Measurements from ENCODE around the gene NOM1.
A peak's percentile ranks its signal among the peaks of the same experiment; 100 is the strongest.
"Not testable (repeated sequence)": the region's sequence is repeated elsewhere in the genome, so short reads cannot be mapped to it uniquely, and the experiment has no call there.

The NOM1 gene, protein sequence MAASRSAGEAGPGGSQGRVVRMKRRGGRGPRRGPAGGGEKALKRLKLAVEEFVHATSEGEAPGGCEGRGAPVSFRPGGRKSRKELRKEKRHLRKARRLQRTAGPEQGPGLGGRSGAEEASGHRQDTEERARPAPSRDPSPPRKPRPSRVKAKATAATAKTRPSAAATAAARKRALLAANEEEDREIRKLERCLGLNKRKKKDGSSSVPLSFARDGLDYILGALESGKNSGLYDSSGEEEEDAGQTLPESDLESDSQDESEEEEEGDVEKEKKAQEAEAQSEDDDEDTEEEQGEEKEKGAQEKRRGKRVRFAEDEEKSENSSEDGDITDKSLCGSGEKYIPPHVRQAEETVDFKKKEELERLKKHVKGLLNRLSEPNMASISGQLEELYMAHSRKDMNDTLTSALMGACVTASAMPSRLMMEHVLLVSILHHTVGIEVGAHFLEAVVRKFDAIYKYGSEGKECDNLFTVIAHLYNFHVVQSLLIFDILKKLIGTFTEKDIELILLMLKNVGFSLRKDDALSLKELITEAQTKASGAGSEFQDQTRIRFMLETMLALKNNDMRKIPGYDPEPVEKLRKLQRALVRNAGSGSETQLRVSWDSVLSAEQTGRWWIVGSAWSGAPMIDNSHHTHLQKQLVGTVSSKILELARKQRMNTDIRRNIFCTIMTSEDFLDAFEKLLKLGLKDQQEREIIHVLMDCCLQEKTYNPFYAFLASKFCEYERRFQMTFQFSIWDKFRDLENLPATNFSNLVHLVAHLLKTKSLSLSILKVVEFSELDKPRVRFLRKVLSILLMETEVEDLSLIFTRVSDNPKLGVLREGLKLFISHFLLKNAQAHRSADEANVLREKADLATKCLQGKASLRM

DNA sequence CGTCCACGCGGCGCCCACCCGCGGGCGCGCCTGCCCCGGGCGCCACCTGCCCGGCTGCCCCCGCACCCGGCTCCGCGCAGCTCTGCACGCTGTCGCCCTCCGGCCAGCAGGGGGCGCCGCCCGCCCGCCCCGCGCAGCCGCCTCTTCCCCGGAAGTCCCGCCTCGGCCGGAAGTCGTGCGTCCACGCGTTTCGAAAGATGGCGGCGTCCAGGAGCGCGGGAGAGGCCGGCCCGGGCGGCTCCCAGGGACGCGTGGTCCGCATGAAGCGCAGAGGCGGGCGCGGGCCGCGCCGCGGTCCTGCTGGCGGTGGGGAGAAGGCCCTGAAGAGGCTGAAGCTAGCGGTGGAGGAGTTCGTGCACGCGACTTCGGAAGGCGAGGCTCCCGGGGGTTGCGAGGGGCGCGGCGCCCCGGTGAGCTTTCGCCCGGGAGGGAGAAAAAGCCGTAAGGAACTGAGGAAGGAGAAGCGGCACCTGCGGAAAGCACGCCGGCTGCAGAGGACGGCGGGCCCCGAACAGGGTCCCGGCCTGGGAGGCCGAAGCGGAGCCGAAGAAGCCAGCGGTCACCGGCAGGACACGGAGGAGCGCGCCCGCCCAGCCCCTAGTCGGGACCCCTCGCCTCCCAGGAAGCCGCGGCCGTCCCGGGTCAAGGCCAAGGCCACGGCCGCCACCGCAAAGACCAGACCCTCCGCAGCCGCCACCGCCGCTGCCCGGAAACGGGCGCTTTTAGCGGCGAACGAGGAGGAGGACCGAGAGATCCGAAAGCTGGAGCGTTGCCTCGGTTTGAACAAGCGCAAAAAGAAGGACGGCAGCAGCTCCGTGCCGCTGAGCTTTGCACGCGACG, at the start of gene NOM1:
NOM1 (plus strand) TSS at position 172 of the 840 bp plus-strand sequence; CDS start at position 198, 26 bp downstream.
- peak; percentile 64 for DNase-seq (ENCODE audit: low read depth)

DNA sequence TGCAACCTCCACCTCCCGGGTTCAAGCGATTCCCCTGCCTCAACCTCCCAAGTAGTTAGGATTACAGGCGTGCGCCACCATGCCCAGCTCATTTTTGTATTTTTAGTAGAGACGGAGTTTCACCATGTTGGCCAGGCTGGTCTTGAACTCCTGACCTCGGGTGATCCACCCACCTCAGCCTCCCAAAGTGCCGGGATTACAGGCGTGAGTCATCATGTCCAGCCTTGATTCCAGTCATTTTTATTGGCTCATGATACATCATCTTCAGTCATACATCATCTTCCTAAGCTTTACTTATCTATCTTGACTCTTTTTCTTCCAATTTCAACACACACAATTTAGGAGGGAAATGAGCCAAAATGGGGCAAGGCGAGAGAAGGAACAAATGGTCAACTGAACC, 49.4 kb upstream of the NOM1 start:
- DNase-seq (ENCODE audit: low read depth): not testable (repeated sequence)

DNA sequence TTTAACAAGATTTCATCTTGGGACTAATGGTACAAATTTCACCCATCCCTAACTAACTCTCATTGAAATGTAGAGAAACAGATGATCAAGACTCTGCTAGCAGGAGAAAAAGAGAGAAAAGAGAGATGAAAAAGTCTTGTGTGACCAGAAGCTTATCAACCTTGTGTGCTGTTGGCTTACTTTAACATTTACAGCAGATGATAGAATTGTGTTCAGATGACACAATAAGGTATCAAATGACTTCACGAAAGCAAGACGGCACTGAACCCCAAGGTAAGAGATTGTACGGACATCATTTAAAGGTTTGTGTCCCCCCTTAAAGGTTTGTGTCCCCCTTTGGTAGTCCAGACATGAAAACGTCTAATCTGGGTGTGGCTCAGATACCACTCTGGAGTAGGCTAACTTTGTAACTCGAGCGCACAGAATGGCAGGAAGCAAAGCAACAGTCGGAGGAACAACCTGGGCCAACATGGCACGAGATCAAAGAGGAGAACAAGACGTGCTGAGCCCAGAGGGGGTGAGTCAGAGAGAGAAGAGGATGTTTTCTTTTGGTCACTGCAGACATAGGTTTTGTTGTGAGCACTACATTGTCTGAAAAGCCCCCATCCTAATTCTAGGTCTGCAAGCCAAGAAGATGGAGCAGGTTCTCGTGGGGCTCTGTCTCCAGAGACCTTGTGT, 46.1 kb upstream of the NOM1 start:
- no peak for DNase-seq (ENCODE audit: low read depth)

DNA sequence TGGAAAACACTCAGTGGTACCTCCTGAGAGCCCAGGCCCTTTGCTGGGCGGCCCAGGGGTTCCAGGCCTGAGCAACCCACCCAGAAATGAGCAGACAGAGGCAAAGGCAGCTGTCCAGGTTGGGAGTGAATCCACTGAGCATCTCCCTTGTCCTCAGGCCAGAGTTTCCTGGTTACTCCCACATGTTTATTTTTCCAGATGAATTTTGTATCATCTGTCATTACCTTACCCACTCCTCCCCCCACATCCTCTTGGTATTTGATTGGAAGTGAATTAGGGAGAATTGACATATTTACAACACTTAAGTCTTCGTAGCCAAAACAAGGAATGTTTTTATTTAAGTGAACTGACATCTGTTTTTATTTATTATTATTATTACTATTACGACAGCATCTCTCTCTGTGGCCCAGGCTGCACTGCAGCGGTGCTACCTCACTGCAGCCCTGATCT, 43.3 kb upstream of the NOM1 start:
- DNase-seq (ENCODE audit: low read depth): no peak

DNA sequence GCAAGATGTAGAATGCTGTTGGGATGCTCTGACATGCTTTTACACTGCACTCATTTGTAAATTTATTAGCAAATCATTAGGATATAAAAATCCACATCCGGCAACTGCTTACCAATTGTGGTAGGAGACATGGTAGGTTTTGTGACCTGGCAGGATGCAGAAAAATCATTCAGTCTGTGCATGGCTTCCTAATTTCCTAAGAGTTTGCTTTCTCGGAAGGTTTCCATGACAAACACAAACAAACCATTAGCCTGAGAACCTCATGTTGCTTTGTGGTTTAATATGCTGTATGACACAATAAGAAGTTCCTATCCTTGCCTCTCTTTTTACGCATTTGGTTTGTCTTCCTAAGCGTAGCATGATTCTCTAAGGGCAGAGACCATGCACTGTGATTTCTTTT, 41.9 kb upstream of the NOM1 start:
- peak; percentile 77 for DNase-seq (ENCODE audit: low read depth)

DNA sequence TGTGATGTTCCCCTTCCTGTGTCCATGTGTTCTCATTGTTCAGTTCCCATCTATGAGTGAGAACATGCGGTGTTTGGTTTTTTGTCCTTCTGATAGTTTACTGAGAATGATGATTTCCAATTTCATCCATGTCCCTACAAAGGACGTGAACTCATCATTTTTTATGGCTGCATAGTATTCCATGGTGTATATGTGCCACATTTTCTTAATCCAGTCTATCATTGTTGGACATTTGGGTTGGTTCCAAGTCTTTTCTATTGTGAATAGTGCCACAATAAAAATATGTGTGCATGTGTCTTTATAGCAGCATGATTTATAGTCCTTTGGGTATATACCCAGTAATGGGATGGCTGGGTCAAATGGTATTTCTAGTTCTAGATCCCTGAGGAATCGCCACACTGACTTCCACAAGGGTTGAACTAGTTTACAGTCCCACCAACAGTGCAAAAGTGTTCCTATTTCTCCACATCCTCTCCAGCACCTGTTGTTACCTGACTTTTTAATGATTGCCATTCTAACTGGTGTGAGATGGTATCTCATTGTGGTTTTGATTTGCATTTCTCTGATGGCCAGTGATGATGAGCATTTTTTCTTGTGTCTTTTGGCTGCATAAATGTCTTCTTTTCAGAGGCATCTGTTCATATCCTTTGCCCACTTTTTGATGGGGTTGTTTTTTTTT, 39.8 kb upstream of the NOM1 start:
- DNase-seq (ENCODE audit: low read depth): not testable (repeated sequence)

DNA sequence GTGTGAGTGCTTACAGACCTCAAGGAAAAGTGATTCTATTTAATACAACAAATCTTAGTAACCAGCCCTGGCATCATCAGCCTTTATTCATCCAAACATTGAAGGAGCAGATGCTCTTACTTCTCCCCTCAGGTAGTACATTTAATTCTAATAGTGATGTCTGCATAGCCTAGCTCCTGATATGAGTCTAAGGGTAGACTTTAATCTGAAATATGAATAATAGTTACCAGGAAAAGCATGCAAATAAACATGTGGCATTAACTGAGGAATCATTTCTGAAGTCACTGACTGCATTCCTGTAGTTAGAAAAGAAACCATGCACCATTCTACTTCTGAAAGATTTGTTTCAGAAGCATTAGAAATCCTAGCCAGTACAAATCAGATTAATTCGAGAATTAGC, 30.9 kb upstream of the NOM1 start:
- DNase-seq (ENCODE audit: low read depth): no peak

DNA sequence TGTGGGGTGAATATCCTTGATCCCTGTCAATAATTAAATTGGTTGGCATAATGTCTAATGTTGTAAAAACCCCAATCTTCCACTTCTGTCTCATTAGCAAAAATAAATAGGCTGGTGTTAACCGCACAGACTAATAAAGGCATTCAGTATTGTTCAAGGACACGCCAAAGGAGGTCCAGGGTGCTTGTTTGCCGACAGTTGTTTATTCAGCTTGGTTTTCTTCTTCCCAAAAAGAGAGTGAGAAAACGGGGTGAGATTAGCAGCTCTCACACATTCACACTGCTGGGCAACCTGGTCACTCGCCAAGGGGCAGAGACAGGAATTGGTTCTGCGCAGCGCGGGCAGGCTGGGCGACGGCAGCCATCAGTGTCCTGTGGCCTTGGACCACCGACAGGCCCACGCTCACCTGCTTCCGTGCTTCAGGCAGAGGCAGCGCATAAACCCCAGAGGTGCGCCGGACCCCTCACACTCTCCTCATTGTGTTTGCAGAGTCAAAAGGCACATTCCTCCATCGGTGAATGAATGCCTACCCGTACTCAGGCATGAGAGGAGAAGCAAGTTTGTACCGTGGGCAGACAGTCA, 30.3 kb upstream of the NOM1 start:
- DNase-seq (ENCODE audit: low read depth): no peak

DNA sequence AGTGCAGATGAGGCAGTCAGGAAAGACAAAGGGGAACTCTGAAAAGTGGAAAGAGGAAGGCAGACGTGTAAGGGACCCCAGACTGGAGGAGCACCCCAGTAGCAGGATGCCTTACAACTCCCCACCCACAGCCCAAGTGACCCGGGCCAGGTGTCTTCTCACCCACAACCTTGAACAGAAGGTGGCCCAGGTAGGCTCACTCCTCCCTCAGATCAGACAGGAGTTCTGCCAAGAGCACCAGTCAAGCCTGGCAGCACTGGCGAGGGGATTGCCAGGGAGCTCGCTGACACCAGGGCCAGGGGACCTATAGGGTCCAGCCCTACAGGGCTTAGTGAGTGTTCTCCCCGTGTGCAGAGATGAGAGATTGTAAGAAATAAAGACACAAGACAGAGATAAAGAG, 29.4 kb upstream of the NOM1 start:
- no peak for DNase-seq (ENCODE audit: low read depth)

DNA sequence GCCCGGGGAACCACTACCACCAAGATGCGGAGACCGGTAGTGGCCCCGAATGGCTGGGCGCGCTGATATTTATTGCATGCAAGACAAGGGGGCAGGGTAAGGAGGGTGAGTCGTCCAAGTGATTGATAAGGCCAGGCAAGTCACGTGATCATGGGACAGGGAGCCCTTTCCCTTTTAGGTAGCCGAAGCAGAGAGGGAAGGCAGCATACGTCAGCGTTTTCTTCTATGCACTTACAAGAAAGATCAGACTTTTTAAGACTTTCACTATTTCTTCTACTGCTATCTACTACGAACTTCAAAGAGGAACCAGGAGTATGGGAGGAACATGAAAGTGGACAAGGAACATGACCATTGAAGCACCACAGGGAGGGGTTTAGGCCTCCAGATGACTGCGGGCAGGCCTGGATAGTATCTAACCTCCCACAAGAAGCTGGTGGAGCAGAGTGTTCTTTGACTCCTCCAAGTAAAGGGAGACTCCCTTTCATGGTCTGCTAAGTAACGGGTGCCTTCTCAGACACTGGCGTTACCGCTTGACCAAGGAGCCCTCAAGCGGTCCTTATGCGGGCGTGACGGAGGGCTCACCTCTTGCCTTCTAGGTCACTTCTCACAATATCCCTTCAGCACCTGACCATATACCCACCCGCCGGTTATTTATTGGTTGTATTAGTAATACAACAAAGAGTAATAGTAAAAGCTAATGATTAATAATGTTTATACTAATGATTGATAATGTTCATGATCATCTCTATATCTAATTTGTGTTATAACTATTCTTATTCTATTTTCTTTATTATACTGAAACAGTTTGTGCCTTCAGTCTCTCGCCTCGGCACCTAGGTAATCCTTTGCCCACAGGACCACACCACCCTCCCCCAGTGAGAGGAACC, 28.8 kb upstream of the NOM1 start:
- not testable (repeated sequence) for DNase-seq (ENCODE audit: low read depth)

DNA sequence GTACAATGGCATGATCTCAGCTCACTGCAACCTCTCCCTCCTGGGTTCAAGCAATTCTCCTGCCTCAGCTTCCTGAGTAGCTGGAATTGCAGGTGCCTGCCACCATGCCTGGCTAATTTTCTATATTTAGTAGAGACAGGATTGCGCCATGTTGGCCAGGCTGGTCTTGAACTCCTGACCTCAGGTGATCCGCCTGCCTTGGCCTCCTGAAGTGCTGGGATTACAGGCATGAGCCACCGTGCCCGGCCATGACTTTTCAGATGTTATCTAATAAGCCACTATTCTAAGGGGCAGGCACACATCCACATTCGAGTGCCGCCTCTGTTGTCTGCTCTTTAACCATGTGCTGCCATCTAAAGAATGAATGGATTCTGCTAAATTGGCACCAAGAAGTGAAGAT, 27.2 kb upstream of the NOM1 start:
- DNase-seq (ENCODE audit: low read depth): not testable (repeated sequence)

DNA sequence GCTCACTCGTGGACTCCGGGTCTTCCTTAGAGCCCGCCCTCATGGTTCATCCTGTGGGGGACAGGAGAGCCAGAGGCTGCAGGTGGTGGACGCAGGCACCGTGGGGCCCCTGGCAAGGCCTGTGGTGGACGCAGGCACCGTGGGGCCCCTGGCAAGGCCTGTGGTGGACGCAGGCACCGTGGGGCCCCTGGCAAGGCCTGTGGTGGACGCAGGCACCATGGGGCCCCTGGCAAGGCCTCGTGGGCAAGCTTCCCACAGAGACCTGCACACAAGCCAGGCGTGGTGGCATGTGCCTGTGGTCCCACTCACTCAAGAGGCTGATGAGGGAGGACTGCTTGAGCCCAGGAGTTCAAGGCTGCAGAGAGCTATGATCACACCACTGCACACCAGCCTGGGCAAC, 23.7 kb upstream of the NOM1 start:
- not testable (repeated sequence) for DNase-seq (ENCODE audit: low read depth)

DNA sequence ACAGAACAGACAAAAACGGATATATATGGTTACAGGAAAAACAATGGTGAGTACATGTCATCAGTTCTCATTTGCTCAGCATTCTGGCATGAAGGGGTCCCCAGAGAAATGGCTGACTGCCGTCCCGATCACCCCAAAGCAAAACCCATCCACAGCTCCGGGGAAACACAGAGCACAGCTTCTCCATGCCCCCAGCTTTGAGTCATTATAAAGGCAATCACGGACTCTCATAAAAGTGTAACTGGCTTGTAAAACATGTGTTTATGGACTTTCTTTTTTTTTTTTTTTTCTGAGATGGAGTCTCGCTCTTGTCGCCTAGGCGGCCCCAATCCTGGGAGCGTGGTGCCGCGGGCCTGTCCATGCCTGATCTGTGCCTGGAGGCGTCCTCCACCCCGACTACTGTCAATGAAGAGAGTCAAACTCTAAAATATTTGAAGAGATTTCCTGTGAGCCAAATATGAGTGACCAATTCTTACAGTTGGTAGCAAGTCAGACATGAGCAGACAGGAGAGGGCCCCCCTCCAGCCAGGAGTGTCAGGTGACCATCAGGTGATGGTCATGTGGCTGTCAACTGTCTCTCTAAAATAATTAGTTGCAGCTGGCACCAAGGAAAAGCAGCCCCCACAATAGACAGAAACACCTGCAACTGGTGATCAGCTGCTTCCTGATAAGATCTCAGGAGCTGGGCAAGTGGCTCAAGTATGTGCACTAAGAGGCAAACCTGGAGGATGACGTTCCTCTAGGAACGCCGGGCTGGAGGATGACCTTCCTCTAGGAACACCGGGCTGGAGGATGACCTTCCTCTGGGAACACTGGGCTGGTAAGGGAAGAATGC, 21.7 kb upstream of the NOM1 start:
- no peak for DNase-seq (ENCODE audit: low read depth)

DNA sequence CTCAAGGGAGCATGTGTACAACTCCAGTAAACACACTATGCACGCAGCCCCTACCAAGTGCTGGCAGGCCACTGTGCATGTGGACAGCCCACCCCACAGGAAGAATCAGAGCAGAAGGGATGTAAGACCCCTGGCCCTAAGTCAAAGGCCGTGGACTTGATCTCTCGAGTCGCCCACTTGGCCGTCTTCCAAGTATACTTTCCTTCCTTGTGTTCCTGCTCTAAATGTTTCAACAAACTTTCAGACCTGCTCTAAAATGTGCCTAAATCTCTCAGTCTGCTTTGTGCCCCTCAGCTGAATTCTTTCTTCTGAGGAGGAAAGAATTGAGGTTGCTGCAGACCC, 21.1 kb upstream of the NOM1 start:
- no peak for DNase-seq (ENCODE audit: low read depth)

DNA sequence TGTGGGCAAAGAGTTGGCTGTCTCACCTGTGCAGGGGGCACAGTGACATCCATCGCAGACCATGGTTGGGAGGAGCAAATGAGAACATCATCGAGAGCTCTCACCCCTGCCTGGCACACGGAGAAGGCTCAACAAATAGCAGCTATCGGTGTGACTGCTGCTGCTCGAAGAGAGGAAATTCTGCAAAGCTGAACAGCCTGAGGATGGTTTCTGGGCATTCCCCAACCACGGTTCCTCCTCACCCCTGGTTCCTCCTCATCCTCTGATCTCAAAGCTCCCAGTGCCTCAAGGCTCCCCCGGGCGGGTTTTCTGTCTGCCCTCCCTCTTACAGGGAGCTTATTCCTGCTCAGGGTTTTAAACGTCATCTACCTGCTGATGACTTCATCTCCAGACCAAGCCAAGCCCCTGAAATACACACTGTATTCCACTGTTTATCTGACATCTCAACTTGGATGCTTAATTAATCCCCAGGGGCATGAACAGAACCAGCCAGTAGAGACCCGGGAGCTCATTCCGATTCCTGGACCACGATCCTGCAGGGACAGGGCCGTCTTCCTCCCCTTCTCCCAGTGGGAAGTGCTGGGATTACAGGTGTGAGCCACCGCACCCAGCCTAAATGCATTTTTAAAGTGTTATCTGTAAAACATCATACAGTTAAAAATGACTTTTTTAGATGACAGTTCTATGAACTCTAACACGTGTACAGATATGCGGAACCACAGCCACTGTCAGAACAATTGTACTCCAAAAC, 19.5 kb upstream of the NOM1 start:
- no peak for DNase-seq (ENCODE audit: low read depth)

DNA sequence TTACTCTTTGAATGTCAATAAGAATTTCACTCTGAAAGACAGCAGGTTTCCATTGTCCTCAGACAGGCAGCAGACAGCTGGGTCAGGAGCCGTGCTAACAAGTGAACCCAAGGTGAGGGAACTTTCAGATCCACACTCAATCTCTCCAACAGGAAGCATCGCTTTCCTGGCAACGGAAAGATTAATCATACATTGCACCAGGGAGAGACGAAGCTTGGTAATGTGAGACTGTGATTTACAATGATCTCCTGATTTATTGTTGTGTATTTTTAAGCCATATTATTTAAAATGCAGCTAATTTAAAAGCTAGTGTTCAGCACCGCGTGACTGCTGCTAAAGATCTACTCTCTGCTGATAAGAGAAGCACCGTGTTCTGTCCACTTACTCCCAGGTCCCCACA, 17.5 kb upstream of the NOM1 start:
- no peak for DNase-seq (ENCODE audit: low read depth)

DNA sequence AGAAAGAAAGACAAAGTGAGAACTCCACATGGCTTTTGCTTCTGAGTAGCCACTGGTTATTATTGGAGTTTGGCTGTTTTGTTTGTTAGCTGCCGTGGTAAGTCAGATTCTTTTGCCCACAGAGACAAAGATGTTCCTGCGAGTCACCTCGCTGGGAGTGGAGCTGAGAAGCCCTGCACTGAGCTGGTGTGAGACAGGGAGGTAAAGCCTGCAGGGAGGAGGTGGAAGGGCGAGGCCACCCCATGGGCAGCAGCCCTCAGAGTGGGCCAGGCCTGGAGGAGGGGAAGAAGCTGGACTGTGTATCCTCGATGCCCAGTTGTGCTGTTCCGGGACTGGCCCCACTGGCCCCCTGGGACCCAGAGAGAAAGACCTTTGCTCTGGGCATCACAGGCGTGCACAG, 14.3 kb upstream of the NOM1 start:
- DNase-seq (ENCODE audit: low read depth): no peak

DNA sequence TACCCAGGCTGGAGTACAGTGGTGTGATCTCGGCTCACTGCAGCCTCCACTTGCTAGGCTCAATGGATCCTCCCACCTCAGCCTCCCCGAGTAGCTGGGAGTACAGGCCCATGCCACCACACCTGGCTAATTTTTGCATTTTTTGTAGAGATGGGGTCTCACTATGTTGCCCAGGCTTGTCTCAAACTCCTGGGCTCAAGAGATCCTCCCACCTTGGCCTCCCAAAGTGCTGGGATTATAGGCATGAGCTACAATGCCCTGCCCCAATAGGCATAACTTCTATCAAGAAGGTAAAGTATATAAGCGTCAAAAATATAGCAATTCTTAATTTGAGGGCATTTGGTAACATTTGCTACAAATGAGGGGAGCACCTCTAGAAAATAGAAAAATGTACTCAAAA, 12.7 kb upstream of the NOM1 start:
- not testable (repeated sequence) for DNase-seq (ENCODE audit: low read depth)

All from GM04504 (cell line).